ENCODE data around the gene KRT38. TPM values are rescaled to one million over a fixed set of nuclear protein-coding genes. Genes with fewer than 3 reads are reported as not detected.

The KRT38 gene
- total RNA-seq, 1 experiment from 2014 or later, result not detected

DNA sequence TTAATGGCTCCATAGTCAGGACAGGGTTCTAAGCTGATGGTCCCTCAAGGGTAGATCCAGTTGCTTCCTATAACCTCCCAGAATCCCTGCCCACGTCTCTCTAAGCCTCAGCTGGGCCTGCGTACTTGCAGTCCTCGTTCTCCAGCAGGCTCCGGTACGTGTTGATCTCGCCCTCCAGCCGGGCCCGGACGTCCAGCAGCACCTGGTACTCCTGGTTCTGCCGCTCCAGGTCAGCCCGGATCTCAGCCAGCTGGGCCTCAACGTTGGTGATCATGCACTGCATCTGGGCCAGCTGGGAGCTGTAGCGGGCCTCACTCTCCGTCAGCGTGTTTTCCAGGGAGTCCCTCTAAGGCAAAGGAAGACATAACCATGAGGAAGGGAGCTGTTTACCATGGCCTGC is 21.9 kb upstream of the KRT38 start (continued):
- TF ChIP-seq ATF2 (CRISPR knock-in tag; IDR thresholded peaks at IDR 0.05; ENCODE audit: borderline replicate concordance, low read depth) (no peak), ATF3 (CRISPR knock-in tag; conservative IDR thresholded peaks at IDR 0.05) (no peak), PRRX2 (CRISPR knock-in tag; IDR thresholded peaks at IDR 0.05) (no peak), OVOL2 (CRISPR knock-in tag; IDR thresholded peaks at IDR 0.05; ENCODE audit: borderline replicate concordance) (no peak), CREB1 (CRISPR knock-in tag; IDR thresholded peaks at IDR 0.05) (no peak), STAT6 (CRISPR knock-in tag; conservative IDR thresholded peaks at IDR 0.05; ENCODE audit: low read depth) (no peak), TP53 (CRISPR knock-in tag; IDR thresholded peaks at IDR 0.05) (no peak)

DNA sequence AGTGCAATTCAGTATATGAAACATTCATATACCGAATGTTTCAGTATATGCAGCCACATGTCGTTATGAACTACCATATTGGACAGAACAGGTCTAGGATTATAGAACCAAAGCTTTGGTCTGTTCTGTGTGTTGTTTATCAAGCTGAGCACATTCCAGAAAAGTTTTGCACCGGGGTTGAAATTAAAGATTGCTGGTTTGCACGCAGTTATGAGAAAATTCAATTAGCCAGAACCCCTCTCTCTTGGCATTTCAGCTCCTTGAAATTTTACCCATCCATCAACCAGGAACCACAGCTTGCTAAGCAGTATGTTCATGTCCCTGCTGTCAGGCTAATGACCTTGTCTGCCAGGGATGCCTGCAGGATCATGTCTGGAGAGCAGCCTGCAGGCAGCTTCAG is 16.9 kb upstream of the KRT38 start:
- Mint-ChIP-seq H3K4me1 (no peaks in the 10 kb centered on the region), H3K4me3 (no peak overlapping the region), H3K9me3 (peaks cover 13% of the 10 kb centered on the region), H3K36me3 (no peaks in the 10 kb centered on the region), H3K27me3 (ENCODE audit: low read depth) (no peaks in the 10 kb centered on the region), H3K27ac (no peak overlapping the region)
- DNase-seq (ENCODE audit: low spot score) (no peak), ATAC-seq (no peak)
- POLR2A ChIA-PET, result no interaction called here
- no peak for TF ChIP-seq FOXJ3 (CRISPR knock-in tag; IDR thresholded peaks at IDR 0.05; ENCODE audit: borderline replicate concordance)
- TF ChIP-seq, protein P1, sequence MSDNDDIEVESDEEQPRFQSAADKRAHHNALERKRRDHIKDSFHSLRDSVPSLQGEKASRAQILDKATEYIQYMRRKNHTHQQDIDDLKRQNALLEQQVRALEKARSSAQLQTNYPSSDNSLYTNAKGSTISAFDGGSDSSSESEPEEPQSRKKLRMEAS (CRISPR knock-in tag; IDR thresholded peaks at IDR 0.05), result no peak
- no peak for TF ChIP-seq NR1H2 (CRISPR knock-in tag; IDR thresholded peaks at IDR 0.05)
- TF ChIP-seq, protein P2, sequence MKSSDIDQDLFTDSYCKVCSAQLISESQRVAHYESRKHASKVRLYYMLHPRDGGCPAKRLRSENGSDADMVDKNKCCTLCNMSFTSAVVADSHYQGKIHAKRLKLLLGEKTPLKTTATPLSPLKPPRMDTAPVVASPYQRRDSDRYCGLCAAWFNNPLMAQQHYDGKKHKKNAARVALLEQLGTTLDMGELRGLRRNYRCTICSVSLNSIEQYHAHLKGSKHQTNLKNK (CRISPR knock-in tag; IDR thresholded peaks at IDR 0.05), result no peak
- TF ChIP-seq, protein P3, sequence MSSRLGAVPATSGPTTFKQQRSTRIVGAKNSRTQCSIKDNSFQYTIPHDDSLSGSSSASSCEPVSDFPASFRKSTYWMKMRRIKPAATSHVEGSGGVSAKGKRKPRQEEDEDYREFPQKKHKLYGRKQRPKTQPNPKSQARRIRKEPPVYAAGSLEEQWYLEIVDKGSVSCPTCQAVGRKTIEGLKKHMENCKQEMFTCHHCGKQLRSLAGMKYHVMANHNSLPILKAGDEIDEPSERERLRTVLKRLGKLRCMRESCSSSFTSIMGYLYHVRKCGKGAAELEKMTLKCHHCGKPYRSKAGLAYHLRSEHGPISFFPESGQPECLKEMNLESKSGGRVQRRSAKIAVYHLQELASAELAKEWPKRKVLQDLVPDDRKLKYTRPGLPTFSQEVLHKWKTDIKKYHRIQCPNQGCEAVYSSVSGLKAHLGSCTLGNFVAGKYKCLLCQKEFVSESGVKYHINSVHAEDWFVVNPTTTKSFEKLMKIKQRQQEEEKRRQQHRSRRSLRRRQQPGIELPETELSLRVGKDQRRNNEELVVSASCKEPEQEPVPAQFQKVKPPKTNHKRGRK (CRISPR knock-in tag; IDR thresholded peaks at IDR 0.05; ENCODE audit: borderline replicate concordance), result no peak
- no peak for TF ChIP-seq ZNF396 (CRISPR knock-in tag; IDR thresholded peaks at IDR 0.05; ENCODE audit: borderline replicate concordance)
- TF ChIP-seq ZSCAN18 (CRISPR knock-in tag; IDR thresholded peaks at IDR 0.05), result no peak
- no peak for TF ChIP-seq ZNF317 (CRISPR knock-in tag; IDR thresholded peaks at IDR 0.05; ENCODE audit: borderline replicate concordance, low read depth)
- TF ChIP-seq TCF7 (CRISPR knock-in tag; IDR thresholded peaks at IDR 0.05; ENCODE audit: low read depth), result no peak
- no peak for TF ChIP-seq SP1 (CRISPR knock-in tag; conservative IDR thresholded peaks at IDR 0.05)
- no peak for TF ChIP-seq ZNF532 (CRISPR knock-in tag; IDR thresholded peaks at IDR 0.05; ENCODE audit: borderline replicate concordance)
- CTCF ChIA-PET, result interaction anchor here (0.9 to 2.4 kb wide), 5 partner anchors 40 to 594 kb away, joined by 3 to 17 read pairs (median 4); no protein-coding TSS in a partner anchor

Measured in WTC11 (cell line).